HepG2 (cell line): Measurements from ENCODE around the gene SPATS2. TPM values are rescaled to one million over a fixed set of nuclear protein-coding genes. Genes with fewer than 3 reads are reported as not detected.

Experiments
- NPAS2 ChIP-seq: sonication (generic); formaldehyde crosslinking; IDR thresholded peaks from 2 replicates; pipeline ENCODE4 v1.8.0; 2022; ENCODE audit warnings: mild to moderate bottlenecking, missing genetic modification reagents, borderline replicate concordance
- ZFP41 ChIP-seq: sonication (generic); formaldehyde crosslinking; IDR thresholded peaks from 2 replicates; pipeline ENCODE4 v1.4.0; 2020; ENCODE audit warnings: mild to moderate bottlenecking, missing genetic modification reagents, borderline replicate concordance
- polyA plus RNA-seq, 8 experiments: library from polyadenylated mRNA; depleted of rRNA in 3 of 8; stranded (reverse) in 7 of 8; unstranded in 1 of 8; fragments of >200 nt; fragmentation: Illumina TruSeq in 4 of 8; extraction: Trizol in 4 of 8; gene quantifications; 2 replicates each; pipeline versions ENCODE4 v1.2.1 to v1.2.3, GENCODE V29; 2011 to 2016; ENCODE audit warnings: low read depth in 4 of 8, missing spikeins in 1 of 8, mixed read lengths in 1 of 8; ENCODE audit not compliant: insufficient read depth in 1 of 8
- total RNA-seq, 5 experiments: library from RNA; depleted of rRNA; stranded (reverse); fragments of >200 nt; fragmentation: Illumina TruSeq; extraction: Trizol; gene quantifications; 2 replicates each; pipeline ENCODE4 v1.2.3, GENCODE V29; 2016; ENCODE audit warnings: low read depth in 1 of 5
- TF ChIP-seq, protein P1 (sequence below): fragments of 450-650 bp; IDR thresholded peaks from 2 replicates; pipeline ENCODE4 v1.6.1; 2017; ENCODE audit warnings: mild to moderate bottlenecking
- TF ChIP-seq, protein P2 (sequence below): sonication (generic); formaldehyde crosslinking; IDR thresholded peaks from 2 replicates; pipeline ENCODE4 v1.4.0; 2020; ENCODE audit warnings: missing genetic modification reagents, borderline replicate concordance
- TF ChIP-seq, protein P3 (sequence below): sonication (generic); formaldehyde crosslinking; IDR thresholded peaks from 2 replicates; pipeline ENCODE4 v1.4.0; 2020; ENCODE audit warnings: missing genetic modification reagents

The SPATS2 gene
- total and polyA plus RNA-seq, 2 of the 13 experiments (the other 11 are each of a cell fraction or from before 2014, with no cell fraction given): 19.3 to 28.1 TPM

DNA sequence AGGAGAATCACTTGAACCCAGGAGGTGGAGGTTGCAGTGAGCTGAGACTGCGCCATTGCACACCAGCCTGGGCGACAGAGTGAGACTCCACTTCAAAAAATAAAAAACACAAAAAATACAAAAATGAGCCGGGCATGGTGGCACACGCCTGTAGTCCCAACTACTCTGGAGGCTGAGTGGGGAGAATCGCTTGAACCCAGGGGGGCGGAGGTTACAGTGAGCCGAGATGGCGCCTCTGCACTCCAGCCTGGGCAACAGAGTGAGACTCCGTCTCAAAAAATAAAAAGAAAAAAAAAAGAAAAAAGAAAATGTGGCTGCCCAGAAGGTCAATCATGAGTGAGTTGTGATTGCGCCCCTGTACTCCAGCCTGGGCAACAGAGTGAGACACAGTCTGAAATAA, 11.3 kb upstream of the SPATS2 start (continued):
- TF ChIP-seq, protein P1, sequence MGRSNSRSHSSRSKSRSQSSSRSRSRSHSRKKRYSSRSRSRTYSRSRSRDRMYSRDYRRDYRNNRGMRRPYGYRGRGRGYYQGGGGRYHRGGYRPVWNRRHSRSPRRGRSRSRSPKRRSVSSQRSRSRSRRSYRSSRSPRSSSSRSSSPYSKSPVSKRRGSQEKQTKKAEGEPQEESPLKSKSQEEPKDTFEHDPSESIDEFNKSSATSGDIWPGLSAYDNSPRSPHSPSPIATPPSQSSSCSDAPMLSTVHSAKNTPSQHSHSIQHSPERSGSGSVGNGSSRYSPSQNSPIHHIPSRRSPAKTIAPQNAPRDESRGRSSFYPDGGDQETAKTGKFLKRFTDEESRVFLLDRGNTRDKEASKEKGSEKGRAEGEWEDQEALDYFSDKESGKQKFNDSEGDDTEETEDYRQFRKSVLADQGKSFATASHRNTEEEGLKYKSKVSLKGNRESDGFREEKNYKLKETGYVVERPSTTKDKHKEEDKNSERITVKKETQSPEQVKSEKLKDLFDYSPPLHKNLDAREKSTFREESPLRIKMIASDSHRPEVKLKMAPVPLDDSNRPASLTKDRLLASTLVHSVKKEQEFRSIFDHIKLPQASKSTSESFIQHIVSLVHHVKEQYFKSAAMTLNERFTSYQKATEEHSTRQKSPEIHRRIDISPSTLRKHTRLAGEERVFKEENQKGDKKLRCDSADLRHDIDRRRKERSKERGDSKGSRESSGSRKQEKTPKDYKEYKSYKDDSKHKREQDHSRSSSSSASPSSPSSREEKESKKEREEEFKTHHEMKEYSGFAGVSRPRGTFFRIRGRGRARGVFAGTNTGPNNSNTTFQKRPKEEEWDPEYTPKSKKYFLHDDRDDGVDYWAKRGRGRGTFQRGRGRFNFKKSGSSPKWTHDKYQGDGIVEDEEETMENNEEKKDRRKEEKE: no peak
- no peak for TF ChIP-seq ZFP41 (CRISPR knock-in tag)
- TF ChIP-seq, protein P2, sequence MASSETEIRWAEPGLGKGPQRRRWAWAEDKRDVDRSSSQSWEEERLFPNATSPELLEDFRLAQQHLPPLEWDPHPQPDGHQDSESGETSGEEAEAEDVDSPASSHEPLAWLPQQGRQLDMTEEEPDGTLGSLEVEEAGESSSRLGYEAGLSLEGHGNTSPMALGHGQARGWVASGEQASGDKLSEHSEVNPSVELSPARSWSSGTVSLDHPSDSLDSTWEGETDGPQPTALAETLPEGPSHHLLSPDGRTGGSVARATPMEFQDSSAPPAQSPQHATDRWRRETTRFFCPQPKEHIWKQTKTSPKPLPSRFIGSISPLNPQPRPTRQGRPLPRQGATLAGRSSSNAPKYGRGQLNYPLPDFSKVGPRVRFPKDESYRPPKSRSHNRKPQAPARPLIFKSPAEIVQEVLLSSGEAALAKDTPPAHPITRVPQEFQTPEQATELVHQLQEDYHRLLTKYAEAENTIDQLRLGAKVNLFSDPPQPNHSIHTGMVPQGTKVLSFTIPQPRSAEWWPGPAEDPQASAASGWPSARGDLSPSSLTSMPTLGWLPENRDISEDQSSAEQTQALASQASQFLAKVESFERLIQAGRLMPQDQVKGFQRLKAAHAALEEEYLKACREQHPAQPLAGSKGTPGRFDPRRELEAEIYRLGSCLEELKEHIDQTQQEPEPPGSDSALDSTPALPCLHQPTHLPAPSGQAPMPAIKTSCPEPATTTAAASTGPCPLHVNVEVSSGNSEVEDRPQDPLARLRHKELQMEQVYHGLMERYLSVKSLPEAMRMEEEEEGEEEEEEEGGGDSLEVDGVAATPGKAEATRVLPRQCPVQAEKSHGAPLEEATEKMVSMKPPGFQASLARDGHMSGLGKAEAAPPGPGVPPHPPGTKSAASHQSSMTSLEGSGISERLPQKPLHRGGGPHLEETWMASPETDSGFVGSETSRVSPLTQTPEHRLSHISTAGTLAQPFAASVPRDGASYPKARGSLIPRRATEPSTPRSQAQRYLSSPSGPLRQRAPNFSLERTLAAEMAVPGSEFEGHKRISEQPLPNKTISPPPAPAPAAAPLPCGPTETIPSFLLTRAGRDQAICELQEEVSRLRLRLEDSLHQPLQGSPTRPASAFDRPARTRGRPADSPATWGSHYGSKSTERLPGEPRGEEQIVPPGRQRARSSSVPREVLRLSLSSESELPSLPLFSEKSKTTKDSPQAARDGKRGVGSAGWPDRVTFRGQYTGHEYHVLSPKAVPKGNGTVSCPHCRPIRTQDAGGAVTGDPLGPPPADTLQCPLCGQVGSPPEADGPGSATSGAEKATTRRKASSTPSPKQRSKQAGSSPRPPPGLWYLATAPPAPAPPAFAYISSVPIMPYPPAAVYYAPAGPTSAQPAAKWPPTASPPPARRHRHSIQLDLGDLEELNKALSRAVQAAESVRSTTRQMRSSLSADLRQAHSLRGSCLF (CRISPR knock-in tag): no peak
- no peak for TF ChIP-seq NPAS2 (CRISPR knock-in tag)
- TF ChIP-seq, protein P3, sequence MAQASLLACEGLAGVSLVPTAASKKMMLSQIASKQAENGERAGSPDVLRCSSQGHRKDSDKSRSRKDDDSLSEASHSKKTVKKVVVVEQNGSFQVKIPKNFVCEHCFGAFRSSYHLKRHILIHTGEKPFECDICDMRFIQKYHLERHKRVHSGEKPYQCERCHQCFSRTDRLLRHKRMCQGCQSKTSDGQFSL (CRISPR knock-in tag): no peak
